ENCODE results near the gene POLR3H. TPM values are rescaled to one million over a fixed set of nuclear protein-coding genes. Genes with fewer than 3 reads are reported as not detected.

The POLR3H gene
- total RNA-seq, 1 donor from 2014 or later: 46.6 TPM

DNA sequence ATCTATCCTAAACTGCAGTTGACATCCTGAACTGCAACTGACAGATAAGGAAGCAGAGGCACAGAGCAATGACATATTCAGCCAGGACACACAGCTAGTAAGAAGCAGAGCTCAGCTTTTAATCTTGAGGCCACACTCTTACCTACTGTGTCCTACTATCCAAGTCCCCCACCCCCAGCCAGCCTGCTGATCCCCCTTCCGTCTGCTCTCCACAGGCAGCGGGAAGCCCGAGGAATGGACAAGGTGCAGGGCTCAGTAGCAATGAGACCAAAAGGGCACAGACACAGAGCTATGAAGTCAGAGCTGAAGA lies 4.3 kb downstream of the POLR3H start:
- H3K4me3 Mint-ChIP-seq: no peak overlapping the region
- peak overlapping the region; percentile 69 for H3K27ac Mint-ChIP-seq
- H3K36me3 Mint-ChIP-seq: peaks cover 11% of the 10 kb centered on the region

DNA sequence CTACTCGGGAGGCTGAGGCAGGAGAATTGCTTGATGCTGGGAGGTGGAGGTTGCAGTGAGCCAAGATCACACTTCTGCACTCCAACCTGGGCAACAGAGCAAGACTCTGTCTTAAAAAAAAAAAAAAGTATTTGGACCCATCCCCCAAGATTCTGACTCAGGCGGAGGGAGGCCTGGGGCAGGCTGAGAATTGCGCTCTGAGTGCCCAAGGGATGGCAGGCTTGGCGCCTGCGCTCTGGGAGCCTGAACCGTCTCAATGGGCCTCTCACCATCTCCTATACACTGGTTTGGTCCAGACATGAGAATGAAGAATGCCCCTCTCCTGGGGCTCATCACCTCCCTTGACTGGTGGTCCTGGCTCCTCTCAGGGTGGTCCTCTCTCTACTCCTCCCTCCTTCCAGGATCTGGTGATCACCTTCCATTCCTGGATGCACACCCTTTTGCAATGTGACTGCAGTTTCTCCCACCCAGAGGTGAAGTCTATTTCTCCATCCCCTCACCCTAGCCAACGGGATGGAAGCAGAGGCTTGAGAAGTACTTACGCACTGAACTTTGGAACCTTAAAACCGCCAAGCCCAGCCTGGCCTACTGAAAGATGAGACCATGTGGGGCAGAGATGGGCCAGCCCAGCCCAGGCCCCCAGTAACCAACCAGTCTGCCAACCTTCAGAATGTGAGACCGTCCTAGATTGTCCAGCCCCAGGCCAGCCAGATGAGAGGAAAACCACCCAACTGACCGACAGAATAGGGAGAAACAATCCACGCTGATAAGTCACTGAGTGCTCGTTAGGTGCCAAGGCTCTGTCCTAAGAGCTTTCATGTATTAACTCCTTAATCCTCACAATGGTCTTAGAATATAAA lies 4.9 kb downstream of the POLR3H start:
- no peaks in the 10 kb centered on the region for H3K9me3 Mint-ChIP-seq
- peaks cover 20% of the 10 kb centered on the region for H3K4me1 Mint-ChIP-seq (ENCODE audit: unreplicated experiment)
- no peak for TF ChIP-seq CTCF (conservative IDR thresholded peaks at IDR 0.05)
- H3K36me3 Mint-ChIP-seq: peaks cover 12% of the 10 kb centered on the region
- no peak for DNase-seq (ENCODE audit: extremely low spot score, unreplicated experiment)
- peak overlapping the region; percentile 69 for H3K27ac Mint-ChIP-seq
- H3K27me3 Mint-ChIP-seq: no peaks in the 10 kb centered on the region
- no peak overlapping the region for H3K4me3 Mint-ChIP-seq

More for the DNA sequence above, 4.3 kb downstream of the POLR3H start:
- Mint-ChIP-seq H3K27me3 (no peaks in the 10 kb centered on the region), H3K9me3 (no peaks in the 10 kb centered on the region), H3K4me1 (ENCODE audit: unreplicated experiment) (peaks cover 26% of the 10 kb centered on the region)
- no peak for TF ChIP-seq CTCF (conservative IDR thresholded peaks at IDR 0.05)
- no peak for DNase-seq (ENCODE audit: extremely low spot score, unreplicated experiment)

DNA sequence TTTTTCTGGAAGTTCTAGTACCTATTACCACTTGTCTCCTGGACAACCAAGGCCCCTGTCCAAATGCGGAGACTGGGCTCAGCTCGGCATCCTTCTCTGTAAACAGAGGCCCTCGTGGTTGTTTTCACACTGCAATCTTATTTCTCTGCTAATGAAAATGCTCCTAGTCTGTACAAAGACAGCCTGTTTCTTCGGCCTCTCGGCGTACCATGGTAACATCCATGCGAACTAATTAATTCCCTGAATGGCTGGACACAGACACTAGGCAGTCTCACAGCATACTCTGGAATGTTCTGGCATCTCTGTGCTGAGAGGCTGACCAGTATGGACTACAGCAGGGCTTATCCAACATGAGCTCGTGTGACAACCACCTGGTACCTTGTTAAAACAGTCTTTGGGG lies 5.7 kb downstream of the POLR3H start:
- H3K27ac Mint-ChIP-seq: no peak overlapping the region
- H3K4me1 Mint-ChIP-seq (ENCODE audit: unreplicated experiment): peaks cover 18% of the 10 kb centered on the region
- DNase-seq (ENCODE audit: extremely low spot score, unreplicated experiment): no peak
- no peaks in the 10 kb centered on the region for H3K9me3 Mint-ChIP-seq
- H3K4me3 Mint-ChIP-seq: no peak overlapping the region
- H3K36me3 Mint-ChIP-seq: peaks cover 12% of the 10 kb centered on the region
- H3K27me3 Mint-ChIP-seq: no peaks in the 10 kb centered on the region
- no peak for TF ChIP-seq CTCF (conservative IDR thresholded peaks at IDR 0.05)

DNA sequence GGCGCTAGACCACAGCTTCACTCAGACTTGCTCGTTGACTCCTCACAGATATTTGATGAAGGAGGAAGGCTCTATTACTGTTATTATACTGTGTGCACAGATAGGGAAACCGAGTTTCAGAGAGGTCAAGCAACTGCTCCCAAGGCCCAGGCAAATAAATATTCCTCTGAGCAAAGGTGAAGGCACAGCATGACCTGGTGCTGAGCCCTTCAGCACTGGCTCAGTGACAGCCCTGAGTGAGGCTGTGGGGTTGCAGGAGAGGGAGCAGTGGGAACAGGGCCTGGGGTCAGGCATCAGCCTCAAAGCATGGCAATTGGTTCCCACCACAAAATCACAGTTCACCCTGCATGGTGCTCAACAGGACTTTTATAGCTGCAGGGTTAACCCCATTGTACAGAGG lies 7.1 kb downstream of the POLR3H start:
- Mint-ChIP-seq H3K4me1 (ENCODE audit: unreplicated experiment) (peaks cover 8% of the 10 kb centered on the region), H3K4me3 (no peak overlapping the region), H3K27me3 (no peaks in the 10 kb centered on the region), H3K27ac (no peak overlapping the region), H3K36me3 (peaks cover 8% of the 10 kb centered on the region), H3K9me3 (no peaks in the 10 kb centered on the region)
- no peak for TF ChIP-seq CTCF (conservative IDR thresholded peaks at IDR 0.05)
- DNase-seq (ENCODE audit: extremely low spot score, unreplicated experiment): no peak

DNA sequence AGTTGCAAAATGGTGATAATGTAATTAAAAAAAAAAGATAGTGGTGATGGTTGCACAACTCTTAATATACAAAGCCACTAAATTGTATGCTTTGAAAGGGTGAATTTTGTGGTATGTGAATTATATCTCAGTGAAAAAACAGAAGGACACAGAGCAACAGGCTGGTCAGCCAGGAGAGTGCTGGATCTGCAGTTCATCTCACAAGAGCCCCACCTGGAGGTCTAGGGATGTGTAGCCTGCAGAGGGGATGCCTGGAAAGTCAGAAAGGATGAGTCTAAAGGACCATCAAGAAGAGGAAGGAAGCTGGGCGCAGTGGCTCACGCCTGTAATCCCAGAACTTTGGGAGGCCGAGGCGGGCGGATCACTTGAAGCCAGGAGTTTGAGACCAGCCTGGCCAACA lies 9.0 kb downstream of the POLR3H start:
- no peaks in the 10 kb centered on the region for H3K9me3 Mint-ChIP-seq
- peaks cover 8% of the 10 kb centered on the region for H3K36me3 Mint-ChIP-seq
- no peak overlapping the region for H3K4me3 Mint-ChIP-seq
- H3K27me3 Mint-ChIP-seq: no peaks in the 10 kb centered on the region
- H3K4me1 Mint-ChIP-seq (ENCODE audit: unreplicated experiment): no peaks in the 10 kb centered on the region
- H3K27ac Mint-ChIP-seq: peak overlapping the region; percentile 64
- DNase-seq (ENCODE audit: extremely low spot score, unreplicated experiment): no peak
- TF ChIP-seq CTCF (conservative IDR thresholded peaks at IDR 0.05): peak; percentile 49
